ENCODE data around the gene SPNS3.

Gene SPNS3

GRCh38 chr17:4433515-4434031 is at the start of gene SPNS3:
TSS of gene SPNS3 (plus strand) at chr17:4433940. CDS start at chr17:4433968, 28 bp downstream.
- no peak for DNase-seq (ENCODE audit: low read depth)

DNA sequence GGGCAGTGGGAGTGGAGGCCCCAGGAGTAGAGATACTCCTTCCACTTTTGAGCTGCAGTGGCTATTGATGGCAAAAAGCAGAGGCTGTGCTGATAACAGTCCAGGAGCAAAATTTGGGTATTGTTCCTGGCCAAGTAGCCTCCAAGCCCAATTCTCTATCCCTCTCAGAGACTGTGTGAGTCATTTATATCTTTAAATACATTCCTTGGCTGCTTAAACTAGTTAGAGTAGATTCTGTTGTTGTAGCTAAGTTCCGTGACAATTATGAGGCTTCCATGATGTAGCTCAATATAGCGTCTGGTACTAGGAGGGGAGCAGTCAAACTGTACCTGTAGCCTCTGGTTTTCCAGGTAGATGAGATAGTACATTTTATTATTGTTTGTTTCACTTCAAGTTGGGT is 47.3 kb upstream of the SPNS3 start:
- no peak for DNase-seq (ENCODE audit: low read depth)

GRCh38 chr17:4387137-4387536 is 46.6 kb upstream of the SPNS3 start:
- DNase-seq (ENCODE audit: low read depth), result no peak

- DNase-seq (ENCODE audit: low read depth), result no peak
Observed at GRCh38 chr17:4389079-4389478, 44.7 kb upstream of the SPNS3 start.

DNA sequence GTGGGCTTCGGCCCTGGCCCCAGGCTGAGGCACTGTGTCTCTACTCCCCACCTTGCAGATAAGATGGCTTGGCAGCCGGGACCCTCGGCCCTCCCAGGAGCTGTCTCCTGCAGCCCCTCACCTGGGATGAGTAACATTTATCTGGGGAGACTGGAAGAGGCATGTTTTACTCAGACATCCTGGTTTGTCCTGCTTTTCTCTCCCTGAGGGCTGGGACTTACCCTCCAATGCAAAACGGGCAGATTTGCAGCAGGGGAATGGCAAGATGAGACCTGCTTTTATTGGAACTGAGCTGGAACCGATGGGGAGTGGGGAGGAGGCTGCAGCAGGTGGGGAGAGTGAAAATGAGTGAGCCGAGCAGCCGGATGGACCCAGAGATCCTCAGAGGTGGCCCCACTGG is 39.9 kb upstream of the SPNS3 start:
- no peak for DNase-seq (ENCODE audit: low read depth)

- DNase-seq (ENCODE audit: low read depth), result no peak
Observed at GRCh38 chr17:4394208-4395110, 39.3 kb upstream of the SPNS3 start.

GRCh38 chr17:4395111-4395478 is 38.6 kb upstream of the SPNS3 start:
- DNase-seq (ENCODE audit: low read depth), result no peak

- no peak for DNase-seq (ENCODE audit: low read depth)
Observed at GRCh38 chr17:4397840-4398239, 35.9 kb upstream of the SPNS3 start.

GRCh38 chr17:4405038-4405669 is 28.6 kb upstream of the SPNS3 start:
- DNase-seq (ENCODE audit: low read depth), result no peak

DNA sequence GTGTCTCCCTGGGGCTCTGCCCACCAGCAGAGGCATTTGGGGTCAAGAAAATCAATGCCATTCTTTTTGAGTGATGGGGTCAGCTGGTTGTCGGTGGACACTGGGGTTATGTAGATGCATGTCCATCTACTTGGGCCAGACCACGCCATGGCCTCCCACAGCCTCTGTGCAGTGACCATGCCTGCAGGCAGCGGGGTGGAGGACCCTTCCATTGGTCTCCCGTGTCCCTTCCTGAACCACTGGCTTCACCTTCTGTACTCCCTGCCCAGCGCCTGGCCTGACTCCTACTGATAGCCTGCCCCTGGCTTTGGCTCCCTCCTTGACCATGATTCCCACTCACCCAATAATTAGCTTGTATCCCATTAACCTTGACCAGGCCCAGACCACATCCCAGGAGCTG is 28.0 kb upstream of the SPNS3 start:
- DNase-seq (ENCODE audit: low read depth), result no peak

GRCh38 chr17:4406386-4406785 is 27.4 kb upstream of the SPNS3 start:
- DNase-seq (ENCODE audit: low read depth), result no peak

DNA sequence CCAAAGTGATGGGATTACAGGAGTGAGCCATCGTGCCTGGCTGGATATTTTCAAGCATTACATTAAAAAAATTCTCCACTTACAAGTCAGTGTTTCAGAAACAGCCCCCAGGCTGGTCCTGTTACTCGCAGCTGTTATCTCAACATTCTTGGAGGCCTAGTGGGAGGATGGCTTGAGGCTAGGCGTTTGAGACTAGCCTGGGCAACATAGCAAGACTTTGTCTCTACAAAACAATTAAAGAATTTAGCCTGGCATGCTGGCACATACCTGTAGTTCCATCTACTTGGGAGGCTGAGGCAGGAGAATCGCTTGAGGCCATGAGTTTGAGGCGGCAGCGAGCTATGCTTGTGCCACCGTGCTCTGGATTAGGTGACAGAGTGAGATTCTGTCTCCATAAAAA is 26.5 kb upstream of the SPNS3 start:
- no peak for DNase-seq (ENCODE audit: low read depth)

DNA sequence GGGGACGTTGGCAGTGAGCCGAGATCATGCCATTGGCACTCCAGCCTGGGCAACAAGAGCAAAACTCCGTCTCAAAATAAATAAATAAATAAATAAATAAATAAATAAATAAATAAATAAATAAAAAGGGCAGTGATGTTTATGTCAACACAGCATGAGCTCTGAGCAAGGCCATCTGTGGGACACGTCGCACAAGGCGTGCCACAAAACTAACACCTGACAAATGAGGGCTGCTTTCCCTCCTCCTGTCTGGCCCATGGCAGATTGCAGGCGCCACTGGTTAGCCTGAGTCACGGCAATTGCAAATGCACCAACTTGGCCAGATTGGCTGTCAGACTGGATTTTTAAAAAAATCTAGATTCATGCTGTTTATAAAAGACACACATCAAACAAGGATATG is 25.9 kb upstream of the SPNS3 start:
- DNase-seq (ENCODE audit: low read depth), result no peak

- DNase-seq (ENCODE audit: low read depth), result no peak
Observed at GRCh38 chr17:4409659-4410058, 24.1 kb upstream of the SPNS3 start.

GRCh38 chr17:4411201-4411600 is 22.5 kb upstream of the SPNS3 start:
- no peak for DNase-seq (ENCODE audit: low read depth)

DNA sequence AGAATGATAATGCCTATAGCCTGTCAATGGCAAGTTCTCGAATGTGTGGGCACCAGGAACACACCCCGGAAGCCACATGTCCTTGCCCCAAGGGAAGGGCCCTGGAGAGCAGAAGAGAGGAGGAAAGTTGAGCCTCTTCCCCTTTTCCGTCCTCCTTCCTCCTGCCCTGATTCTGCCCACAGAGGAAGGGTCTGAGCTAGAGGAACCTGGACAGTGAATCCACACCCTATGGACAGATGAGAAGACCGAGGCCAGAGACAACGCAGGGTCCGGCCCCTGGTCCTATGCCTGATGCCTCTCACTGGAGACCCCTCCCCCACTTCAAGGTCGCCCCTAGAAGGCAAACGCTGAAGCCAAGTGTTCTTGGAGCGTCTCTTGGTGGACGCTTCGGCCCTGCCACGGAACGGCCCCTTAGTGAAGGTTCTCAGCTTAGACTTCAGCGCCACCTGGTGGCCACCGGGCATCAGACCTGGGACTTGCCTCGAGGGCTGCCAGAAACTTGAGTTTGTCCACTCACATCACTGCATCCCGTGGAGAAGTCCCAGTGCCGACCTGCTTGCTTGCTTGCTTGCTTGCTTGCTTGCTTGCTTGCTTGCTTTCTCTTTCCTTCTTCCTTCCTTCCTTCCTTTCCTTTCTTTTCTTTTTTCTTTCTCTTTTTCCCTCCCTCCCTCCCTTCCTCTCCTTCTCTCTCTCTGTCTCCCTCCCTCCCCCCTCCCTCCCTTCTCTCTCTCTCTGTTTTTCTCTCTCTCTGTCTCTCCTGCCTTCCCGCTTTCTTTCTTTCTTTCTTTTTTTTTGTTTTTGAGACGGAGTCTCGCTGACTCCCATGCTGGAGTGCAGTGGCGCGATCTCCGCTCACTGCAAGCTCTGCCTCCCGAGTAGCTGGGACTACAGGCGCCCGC is 20.6 kb upstream of the SPNS3 start:
- peak; percentile 94 for DNase-seq (ENCODE audit: low read depth)

DNA sequence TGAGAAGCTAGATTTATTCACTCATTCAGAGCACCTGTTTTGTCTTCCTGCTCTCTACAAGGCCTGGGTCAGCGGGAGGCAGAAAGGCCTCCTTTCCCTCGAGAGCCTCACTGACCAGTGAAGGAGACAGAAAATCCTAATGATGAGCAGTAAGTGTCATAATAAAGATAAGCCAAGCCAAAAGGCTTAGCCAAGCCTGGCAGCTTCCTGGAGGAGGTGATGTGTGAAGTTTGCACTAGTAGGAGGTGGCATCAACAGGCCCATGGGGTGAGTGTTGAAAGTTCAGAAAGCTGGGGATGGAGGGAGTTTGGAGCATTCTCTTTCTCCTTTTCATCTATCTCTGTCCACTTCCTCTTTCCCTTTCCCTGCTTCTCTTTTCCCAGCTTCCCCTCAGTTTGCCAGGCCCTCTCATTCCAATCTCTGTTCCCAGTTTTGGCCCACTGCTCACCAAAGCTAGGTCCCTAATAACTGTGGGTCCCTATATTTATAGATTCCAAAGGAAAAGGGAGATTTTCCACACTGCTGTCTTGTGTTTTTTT is 16.5 kb upstream of the SPNS3 start:
- no peak for DNase-seq (ENCODE audit: low read depth)

- DNase-seq (ENCODE audit: low read depth), result peak; percentile 37
Observed at GRCh38 chr17:4420692-4421131, 13.0 kb upstream of the SPNS3 start.

- no peak for DNase-seq (ENCODE audit: low read depth)
Observed at GRCh38 chr17:4422864-4423263, 10.9 kb upstream of the SPNS3 start.

DNA sequence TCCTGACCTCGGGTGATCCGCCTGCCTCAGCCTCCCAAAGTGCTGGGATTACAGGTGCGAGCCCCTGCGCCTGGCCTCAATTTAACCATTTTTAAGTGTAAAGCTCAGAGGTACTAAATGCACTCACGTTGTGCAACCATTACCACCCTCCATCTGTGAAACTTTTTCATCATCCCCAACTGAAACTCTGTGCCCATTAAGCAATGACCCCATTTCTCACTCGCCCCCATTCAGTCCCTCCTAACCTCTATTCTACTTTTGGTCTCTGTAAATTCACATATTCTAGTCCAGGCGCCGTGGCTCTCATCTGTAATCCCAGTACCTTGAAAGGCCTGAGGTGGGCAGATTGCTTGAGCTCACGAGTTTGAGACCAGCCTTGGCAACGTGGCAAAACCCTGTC is 8.3 kb upstream of the SPNS3 start:
- no peak for DNase-seq (ENCODE audit: low read depth)

- DNase-seq (ENCODE audit: low read depth), result no peak
Observed at GRCh38 chr17:4426499-4427208, 7.1 kb upstream of the SPNS3 start.
